Measurements from ENCODE around the gene MISP.

GRCh38 chr19:787536-787935 is 36.6 kb downstream of the MISP start:
- TF ChIP-seq ZNF207 (IDR thresholded peaks at IDR 0.05; ENCODE audit: borderline replicate concordance) (no peak), BACH1 (IDR thresholded peaks at IDR 0.05; ENCODE audit: borderline replicate concordance) (no peak), POLR2A (IDR thresholded peaks at IDR 0.05; ENCODE audit: low read depth, low read length) (no peak), MYC (IDR thresholded peaks at IDR 0.05; ENCODE audit: insufficient read depth, insufficient read length, insufficient replicate concordance, low read length, severe bottlenecking) (no peak), EZH2 (IDR thresholded peaks at IDR 0.05; ENCODE audit: borderline replicate concordance, control insufficient read depth, low read depth, low read length) (no peak), ZBED1 (IDR thresholded peaks at IDR 0.05; ENCODE audit: borderline replicate concordance) (no peak), ESRRA (IDR thresholded peaks at IDR 0.05; ENCODE audit: low read length) (no peak), POLR2AphosphoS5 (IDR thresholded peaks at IDR 0.05; ENCODE audit: low read length) (no peak), YY1 (IDR thresholded peaks at IDR 0.05; ENCODE audit: low read depth, low read length) (no peak)

Measured in GM12878 (cell line).